A549 treated with ZK216348 at 1 μM for 4 hours (cell line): Measurements from ENCODE around the gene REEP3. TPM values are rescaled to one million over a fixed set of nuclear protein-coding genes. Genes with fewer than 3 reads are reported as not detected.

Source experiments
- total RNA-seq: library from RNA; stranded (reverse); fragments of 200-300 nt; extraction: Qiagen RNA extraction; gene quantifications from 5 replicates; pipeline ENCODE4 v1.2.3, GENCODE V29; 2022; ENCODE audit warnings: low read depth

Gene REEP3
- total RNA-seq, result 14.1 to 37.4 TPM (median 17.8 TPM) in 5 replicates

GRCh38 chr10:63520500-63521415, at the start of gene REEP3:
Gene REEP3, plus strand, starts transcription at chr10:63521401. Its CDS starts 145 bp downstream, at chr10:63521546.

Other genes with a start within 250 kb of the REEP3 start
- gene JMJD1C, start 55.4 kb upstream of the REEP3 start, total RNA-seq, result 16.1 to 27.1 TPM (median 19.7 TPM) in 5 replicates